Fibroblast of lung (primary cell): ENCODE results near the gene WDR35.

Source experiments
- EZH2 ChIP-seq: IDR thresholded peaks from 2 replicates; pipeline ENCODE4 v1.5.1; 2012; ENCODE audit warnings: low read length, control low read depth, mild to moderate bottlenecking; ENCODE audit errors: missing control alignments
- TF ChIP-seq, protein P1 (sequence below), 2 donors: IDR thresholded peaks in 1 of 2; conservative IDR thresholded peaks in 1 of 2; 1 replicate in 1 of 2; 2 replicates in 1 of 2; pipeline ENCODE4 v1.5.1; 2011 to 2012; ENCODE audit warnings: low read length in 2 of 2, control low read depth in 1 of 2, inconsistent platforms in 1 of 2, low read depth in 1 of 2, mild to moderate bottlenecking in 1 of 2

DNA sequence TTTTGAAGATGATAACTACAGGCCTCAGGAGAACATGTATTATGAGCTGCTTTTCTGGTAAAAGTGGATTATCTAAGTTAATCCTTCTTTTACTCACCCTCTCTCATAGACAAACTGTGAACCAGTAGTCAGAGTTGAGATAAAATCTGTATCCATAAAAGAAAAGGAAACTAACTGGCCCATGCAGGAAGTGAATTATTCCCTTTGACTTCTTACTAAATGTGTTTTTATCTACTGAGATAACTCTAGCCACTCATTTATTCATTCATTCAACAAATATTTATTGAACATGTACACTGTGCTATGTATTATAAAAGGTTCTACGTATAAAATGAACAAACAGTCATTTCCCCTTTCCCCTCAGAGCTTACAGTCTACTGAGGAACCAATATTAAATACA, 10.0 kb downstream of the WDR35 start:
- TF ChIP-seq, protein P1, sequence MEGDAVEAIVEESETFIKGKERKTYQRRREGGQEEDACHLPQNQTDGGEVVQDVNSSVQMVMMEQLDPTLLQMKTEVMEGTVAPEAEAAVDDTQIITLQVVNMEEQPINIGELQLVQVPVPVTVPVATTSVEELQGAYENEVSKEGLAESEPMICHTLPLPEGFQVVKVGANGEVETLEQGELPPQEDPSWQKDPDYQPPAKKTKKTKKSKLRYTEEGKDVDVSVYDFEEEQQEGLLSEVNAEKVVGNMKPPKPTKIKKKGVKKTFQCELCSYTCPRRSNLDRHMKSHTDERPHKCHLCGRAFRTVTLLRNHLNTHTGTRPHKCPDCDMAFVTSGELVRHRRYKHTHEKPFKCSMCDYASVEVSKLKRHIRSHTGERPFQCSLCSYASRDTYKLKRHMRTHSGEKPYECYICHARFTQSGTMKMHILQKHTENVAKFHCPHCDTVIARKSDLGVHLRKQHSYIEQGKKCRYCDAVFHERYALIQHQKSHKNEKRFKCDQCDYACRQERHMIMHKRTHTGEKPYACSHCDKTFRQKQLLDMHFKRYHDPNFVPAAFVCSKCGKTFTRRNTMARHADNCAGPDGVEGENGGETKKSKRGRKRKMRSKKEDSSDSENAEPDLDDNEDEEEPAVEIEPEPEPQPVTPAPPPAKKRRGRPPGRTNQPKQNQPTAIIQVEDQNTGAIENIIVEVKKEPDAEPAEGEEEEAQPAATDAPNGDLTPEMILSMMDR (conservative IDR thresholded peaks at IDR 0.05 in 1 of 2, IDR thresholded peaks at IDR 0.05 in 1 of 2; ENCODE audit: low read depth in 1 of 2, low read length in 2 of 2), result no peak
- TF ChIP-seq EZH2, result no peak
